ENCODE data around the gene SLC9A9.

GRCh38 chr3:143718463-143718862 is 129.8 kb downstream of the SLC9A9 start:
- TF ChIP-seq CHD2 (IDR thresholded peaks at IDR 0.05; ENCODE audit: borderline replicate concordance, low read depth, low read length) (no peak), MEF2B (IDR thresholded peaks at IDR 0.05; ENCODE audit: partially characterized antibody, poor library complexity, severe bottlenecking) (no peak), RFX5 (IDR thresholded peaks at IDR 0.05; ENCODE audit: low read depth, low read length) (no peak), POLR2AphosphoS5 (IDR thresholded peaks at IDR 0.05; ENCODE audit: low read length) (no peak), POLR2A (IDR thresholded peaks at IDR 0.05; ENCODE audit: low read depth, low read length) (no peak), SMC3 (IDR thresholded peaks at IDR 0.05; ENCODE audit: borderline replicate concordance, low read length) (no peak)
- TF ChIP-seq, protein P1, sequence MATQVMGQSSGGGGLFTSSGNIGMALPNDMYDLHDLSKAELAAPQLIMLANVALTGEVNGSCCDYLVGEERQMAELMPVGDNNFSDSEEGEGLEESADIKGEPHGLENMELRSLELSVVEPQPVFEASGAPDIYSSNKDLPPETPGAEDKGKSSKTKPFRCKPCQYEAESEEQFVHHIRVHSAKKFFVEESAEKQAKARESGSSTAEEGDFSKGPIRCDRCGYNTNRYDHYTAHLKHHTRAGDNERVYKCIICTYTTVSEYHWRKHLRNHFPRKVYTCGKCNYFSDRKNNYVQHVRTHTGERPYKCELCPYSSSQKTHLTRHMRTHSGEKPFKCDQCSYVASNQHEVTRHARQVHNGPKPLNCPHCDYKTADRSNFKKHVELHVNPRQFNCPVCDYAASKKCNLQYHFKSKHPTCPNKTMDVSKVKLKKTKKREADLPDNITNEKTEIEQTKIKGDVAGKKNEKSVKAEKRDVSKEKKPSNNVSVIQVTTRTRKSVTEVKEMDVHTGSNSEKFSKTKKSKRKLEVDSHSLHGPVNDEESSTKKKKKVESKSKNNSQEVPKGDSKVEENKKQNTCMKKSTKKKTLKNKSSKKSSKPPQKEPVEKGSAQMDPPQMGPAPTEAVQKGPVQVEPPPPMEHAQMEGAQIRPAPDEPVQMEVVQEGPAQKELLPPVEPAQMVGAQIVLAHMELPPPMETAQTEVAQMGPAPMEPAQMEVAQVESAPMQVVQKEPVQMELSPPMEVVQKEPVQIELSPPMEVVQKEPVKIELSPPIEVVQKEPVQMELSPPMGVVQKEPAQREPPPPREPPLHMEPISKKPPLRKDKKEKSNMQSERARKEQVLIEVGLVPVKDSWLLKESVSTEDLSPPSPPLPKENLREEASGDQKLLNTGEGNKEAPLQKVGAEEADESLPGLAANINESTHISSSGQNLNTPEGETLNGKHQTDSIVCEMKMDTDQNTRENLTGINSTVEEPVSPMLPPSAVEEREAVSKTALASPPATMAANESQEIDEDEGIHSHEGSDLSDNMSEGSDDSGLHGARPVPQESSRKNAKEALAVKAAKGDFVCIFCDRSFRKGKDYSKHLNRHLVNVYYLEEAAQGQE (IDR thresholded peaks at IDR 0.05; ENCODE audit: low read depth, low read length), result no peak
- TF ChIP-seq, protein P2, sequence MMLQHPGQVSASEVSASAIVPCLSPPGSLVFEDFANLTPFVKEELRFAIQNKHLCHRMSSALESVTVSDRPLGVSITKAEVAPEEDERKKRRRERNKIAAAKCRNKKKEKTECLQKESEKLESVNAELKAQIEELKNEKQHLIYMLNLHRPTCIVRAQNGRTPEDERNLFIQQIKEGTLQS (IDR thresholded peaks at IDR 0.05; ENCODE audit: borderline replicate concordance, extremely low read depth, low read depth, low read length), result no peak
- TF ChIP-seq, protein P3, sequence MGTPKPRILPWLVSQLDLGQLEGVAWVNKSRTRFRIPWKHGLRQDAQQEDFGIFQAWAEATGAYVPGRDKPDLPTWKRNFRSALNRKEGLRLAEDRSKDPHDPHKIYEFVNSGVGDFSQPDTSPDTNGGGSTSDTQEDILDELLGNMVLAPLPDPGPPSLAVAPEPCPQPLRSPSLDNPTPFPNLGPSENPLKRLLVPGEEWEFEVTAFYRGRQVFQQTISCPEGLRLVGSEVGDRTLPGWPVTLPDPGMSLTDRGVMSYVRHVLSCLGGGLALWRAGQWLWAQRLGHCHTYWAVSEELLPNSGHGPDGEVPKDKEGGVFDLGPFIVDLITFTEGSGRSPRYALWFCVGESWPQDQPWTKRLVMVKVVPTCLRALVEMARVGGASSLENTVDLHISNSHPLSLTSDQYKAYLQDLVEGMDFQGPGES (IDR thresholded peaks at IDR 0.05), result no peak
